Measurements from ENCODE around the gene CTAGE1.

Gene CTAGE1

DNA sequence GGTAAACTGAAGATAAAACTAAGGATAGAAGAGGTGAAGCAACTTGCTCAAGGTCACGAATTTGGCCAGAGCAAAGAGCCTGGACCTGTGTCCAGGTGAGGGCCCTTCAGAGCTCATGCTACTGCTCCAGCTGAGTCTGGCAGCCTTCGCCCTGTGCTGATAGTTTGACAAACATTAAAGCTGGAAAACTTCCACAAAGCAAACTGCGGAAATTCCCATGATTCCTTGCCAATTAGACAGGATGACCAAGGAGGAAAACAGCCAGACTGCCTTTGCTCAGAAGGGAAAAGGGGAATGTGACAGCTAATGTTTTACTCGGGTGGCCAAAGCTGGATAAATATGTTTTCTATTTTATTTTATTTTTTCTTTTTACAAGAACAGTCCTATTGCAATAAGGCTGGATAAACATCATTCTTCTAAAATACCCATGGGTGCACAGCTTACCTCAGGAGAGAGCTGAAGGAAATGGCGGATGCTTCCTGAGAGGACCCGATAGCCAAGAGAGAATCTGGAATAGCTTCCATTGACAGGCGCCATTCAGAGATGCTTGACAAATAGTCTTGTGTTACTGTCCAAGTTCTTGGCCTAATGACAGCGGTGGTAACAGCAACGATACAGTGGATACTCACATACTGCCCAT, 5.3 kb upstream of the CTAGE1 start:
- no peak for DNase-seq (ENCODE audit: low spot score)
- no peak for TF ChIP-seq CTCF (IDR thresholded peaks at IDR 0.05; ENCODE audit: extremely low read depth, missing control alignments)

DNA sequence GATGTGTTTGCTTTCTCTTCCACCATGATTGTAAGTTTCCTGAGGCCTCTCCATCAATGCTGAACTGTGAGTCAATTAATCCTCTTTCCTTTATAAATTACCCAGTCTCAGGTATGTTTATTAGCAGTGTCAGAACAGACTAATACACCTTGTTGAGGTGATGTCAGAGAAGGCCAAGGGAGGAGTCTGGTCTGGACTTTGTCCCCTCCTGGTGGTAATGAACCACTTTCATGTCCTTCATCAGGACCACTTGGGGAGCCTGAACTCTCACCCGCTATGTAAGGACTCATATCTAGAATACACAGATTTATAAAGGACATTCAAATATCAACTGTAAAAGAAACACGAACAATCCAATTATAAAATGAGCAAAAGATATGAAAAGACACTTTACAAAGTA, 2.9 kb upstream of the CTAGE1 start:
- DNase-seq (ENCODE audit: low spot score), result no peak
- TF ChIP-seq CTCF (IDR thresholded peaks at IDR 0.05; ENCODE audit: extremely low read depth, missing control alignments), result no peak

DNA sequence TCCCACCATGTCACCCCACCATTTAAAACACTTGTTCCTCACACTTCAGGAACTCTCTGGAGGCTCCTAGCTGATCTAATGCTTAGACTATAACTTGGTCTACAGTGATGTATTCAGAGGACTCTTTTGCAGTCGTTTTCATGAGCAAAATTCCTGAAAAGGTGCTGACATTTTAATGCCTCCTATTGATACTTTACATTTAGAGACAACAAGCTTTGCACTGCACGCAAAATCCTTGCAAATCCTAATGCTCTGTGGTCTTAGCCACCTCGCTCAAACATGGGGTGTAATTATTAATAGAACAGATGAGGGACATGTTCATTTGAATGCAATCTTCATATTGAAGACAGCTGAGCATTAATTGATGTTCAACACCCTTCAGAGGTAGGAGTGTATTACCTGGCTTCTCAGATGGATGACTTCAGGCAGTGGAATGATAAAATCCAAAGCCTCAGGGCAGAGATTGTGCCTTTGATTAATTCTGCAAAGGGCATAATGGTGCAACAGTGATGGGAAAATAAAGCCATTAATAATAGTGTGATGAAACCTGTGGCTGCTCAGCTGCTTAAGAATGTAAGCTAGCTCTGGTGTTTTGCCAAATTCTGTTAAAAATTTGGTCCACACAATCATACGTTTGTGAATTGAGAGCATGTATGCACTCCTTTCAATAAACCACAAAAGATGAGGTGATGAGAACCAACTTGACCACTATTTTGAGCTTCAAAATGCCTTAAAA, 5.4 kb downstream of the CTAGE1 start:
- no peak for TF ChIP-seq CTCF (IDR thresholded peaks at IDR 0.05; ENCODE audit: extremely low read depth, missing control alignments)
- no peak for DNase-seq (ENCODE audit: low spot score)

DNA sequence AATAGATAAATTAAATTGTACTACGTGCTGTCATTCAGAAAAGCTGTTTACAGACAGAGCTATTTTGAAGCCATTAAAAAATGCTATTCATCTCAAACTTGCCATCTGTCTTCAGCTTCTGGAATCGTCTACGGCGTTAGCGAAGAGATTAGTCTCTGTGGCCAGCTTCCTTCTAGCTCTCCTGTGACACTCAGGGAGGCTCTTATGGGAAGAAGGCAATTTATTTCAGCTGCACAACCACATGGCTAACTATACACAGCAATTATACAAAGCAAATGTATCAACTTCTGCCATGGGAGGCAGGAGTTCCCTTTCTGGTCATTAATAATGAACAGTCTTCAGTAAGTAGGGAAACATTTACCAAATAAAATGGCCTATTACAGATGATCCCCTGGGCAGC, 6.3 kb downstream of the CTAGE1 start:
- TF ChIP-seq CTCF (IDR thresholded peaks at IDR 0.05; ENCODE audit: extremely low read depth, missing control alignments), result no peak
- no peak for DNase-seq (ENCODE audit: low spot score)

DNA sequence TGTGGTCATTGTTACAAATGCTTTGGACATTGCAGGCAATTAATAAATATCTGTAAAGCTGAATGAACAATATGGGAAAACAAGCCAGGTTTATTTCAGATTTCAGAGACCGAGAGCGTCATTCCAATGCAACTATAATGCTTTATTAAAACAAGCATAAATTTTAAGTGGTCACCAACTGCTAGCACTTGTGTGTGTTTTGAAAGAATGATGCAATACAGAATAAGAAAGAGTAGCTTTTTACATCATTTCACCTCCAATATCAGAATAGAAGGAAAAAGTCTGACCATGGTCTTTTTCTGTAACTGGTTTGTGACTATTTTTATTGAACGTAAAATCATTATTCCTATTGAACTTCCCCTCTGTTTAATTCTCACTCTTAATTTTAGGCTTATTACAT, 7.6 kb downstream of the CTAGE1 start:
- no peak for TF ChIP-seq CTCF (IDR thresholded peaks at IDR 0.05; ENCODE audit: extremely low read depth, missing control alignments)
- no peak for DNase-seq (ENCODE audit: low spot score)

DNA sequence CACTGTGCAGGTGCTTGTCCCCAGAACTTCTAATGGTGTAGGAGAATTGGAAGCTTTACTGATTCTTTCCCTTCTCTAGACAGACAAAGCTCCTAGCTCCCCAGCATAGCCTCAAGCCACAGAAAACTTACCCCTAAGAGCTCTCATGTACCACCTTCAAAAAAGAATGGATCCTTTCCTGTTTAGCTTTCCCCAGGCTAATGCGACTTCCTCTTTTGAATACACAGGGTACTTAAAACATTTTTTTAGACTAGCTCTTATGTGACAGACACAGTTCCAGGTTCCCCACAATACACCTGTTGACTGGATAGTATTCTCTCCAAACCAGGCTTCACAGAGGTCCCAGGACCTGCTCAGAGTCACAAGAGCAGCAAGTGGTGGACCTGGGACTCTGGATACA, 8.3 kb downstream of the CTAGE1 start:
- TF ChIP-seq CTCF (IDR thresholded peaks at IDR 0.05; ENCODE audit: extremely low read depth, missing control alignments), result no peak
- DNase-seq (ENCODE audit: low spot score), result no peak

DNA sequence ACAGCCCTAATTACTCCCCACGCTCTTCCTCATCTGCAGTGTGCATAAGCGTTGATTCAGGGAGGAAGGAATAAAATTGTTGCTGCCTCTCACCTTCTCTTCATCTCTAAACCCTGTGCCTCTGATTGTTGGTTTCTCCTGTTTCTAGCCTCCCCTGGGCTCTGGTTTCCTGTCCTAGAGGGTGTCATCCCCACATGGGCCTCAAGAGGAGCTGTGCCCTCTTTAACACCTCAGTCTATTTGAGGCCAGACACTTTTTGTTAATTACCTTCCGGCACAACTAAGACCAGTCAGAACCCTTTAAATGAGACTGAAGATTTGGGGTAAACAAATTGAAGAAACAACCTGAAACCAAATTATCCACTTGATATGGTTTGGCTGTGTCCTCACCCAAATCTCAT, 9.7 kb downstream of the CTAGE1 start:
- no peak for TF ChIP-seq CTCF (IDR thresholded peaks at IDR 0.05; ENCODE audit: extremely low read depth, missing control alignments)
- DNase-seq (ENCODE audit: low spot score), result no peak

Data from GM20000 (cell line).